Endodermal cell (in vitro differentiated cells): Measurements from ENCODE around the gene CCDC170. TPM values are rescaled to one million over a fixed set of nuclear protein-coding genes. Genes with fewer than 3 reads are reported as not detected.
A peak's percentile ranks its signal among the peaks of the same experiment; 100 is the strongest.

ENCODE experiments used
- DNase-seq: peaks from one replicate; pipeline ENCODE4 v3.0.0-alpha.2; 2017
- H3K27ac ChIP-seq: 2 replicates; pipeline ENCODE4 v1.5.1; 2013; ENCODE audit warnings: mild to moderate bottlenecking, low read depth, low read length, moderate library complexity
- H3K27me3 ChIP-seq: 2 replicates; pipeline ENCODE4 v1.6.1; 2013; ENCODE audit warnings: mild to moderate bottlenecking, low read length, moderate library complexity; ENCODE audit not compliant: insufficient read depth, control insufficient read depth, poor library complexity, severe bottlenecking
- H3K36me3 ChIP-seq: 2 replicates; pipeline ENCODE4 v1.7.0; 2013; ENCODE audit warnings: mild to moderate bottlenecking, low read length, moderate library complexity; ENCODE audit not compliant: control insufficient read depth, insufficient read depth
- H3K4me1 ChIP-seq: one replicate; pipeline ENCODE4 v1.7.0; 2013; ENCODE audit warnings: low read length; ENCODE audit not compliant: control insufficient read depth, insufficient read depth
- H3K4me3 ChIP-seq: 2 replicates; pipeline ENCODE4 v1.5.1; 2013; ENCODE audit warnings: mild to moderate bottlenecking, low read length, moderate library complexity
- H3K9ac ChIP-seq: 2 replicates; pipeline ENCODE4 v1.6.1; 2013; ENCODE audit warnings: mild to moderate bottlenecking, low read length, moderate library complexity; ENCODE audit not compliant: poor library complexity, severe bottlenecking; ENCODE audit errors: extremely low read depth
- H3K9me3 ChIP-seq: 2 replicates; pipeline ENCODE4 v1.6.1; 2013; ENCODE audit warnings: mild to moderate bottlenecking, low read length, moderate library complexity; ENCODE audit not compliant: control insufficient read depth
- H3K27ac Mint-ChIP-seq: 2 replicates; pipeline ENCODE4 v1.8.0; 2020; ENCODE audit warnings: mixed read lengths
- H3K27me3 Mint-ChIP-seq: 2 replicates; pipeline ENCODE4 v1.8.0; 2021; ENCODE audit warnings: mild to moderate bottlenecking, mixed read lengths; ENCODE audit not compliant: insufficient read depth
- H3K36me3 Mint-ChIP-seq: 2 replicates; pipeline ENCODE4 v1.8.0; 2020; ENCODE audit warnings: low read depth, mixed read lengths
- H3K4me1 Mint-ChIP-seq: 2 replicates; pipeline ENCODE4 v1.8.0; 2020; ENCODE audit warnings: mixed read lengths
- H3K4me3 Mint-ChIP-seq: 2 replicates; pipeline ENCODE4 v1.8.0; 2020; ENCODE audit warnings: mild to moderate bottlenecking, moderate library complexity, mixed read lengths
- H3K9me3 Mint-ChIP-seq: 2 replicates; pipeline ENCODE4 v1.8.0; 2020; ENCODE audit warnings: mild to moderate bottlenecking, mixed read lengths
- CTCF ChIP-seq: fragments of 200-600 bp; sonication (generic); conservative IDR thresholded peaks from 2 replicates; pipeline ENCODE4 v1.5.0; 2021; ENCODE audit warnings: antibody characterized with exemption, mild to moderate bottlenecking
- WGBS, 2 experiments: methylation state at CpG; one replicate each; pipeline versions ENCODE4 v1.1.5 to v1.1.7; 2013; ENCODE audit warnings: missing lambda C conversion rate in 2 of 2, mixed read lengths in 1 of 2; ENCODE audit not compliant: insufficient coverage in 1 of 2, insufficient read length in 1 of 2; 5-methylcytosine and 5-hydroxymethylcytosine counted together
- total RNA-seq, 2 donors: library from RNA; stranded (reverse); fragmentation: NEBNext Ultra II Directional in 1 of 2; extraction: Animal tissue kit (Norgen Biotek cat#: 25700) in 1 of 2; gene quantifications; 2 replicates in 1 of 2; 3 replicates in 1 of 2; pipeline ENCODE4 v1.2.1, GENCODE V29; 2021

Gene CCDC170
- total RNA-seq, 2 donors from 2014 or later, result 2.2 to 4.1 TPM

DNA sequence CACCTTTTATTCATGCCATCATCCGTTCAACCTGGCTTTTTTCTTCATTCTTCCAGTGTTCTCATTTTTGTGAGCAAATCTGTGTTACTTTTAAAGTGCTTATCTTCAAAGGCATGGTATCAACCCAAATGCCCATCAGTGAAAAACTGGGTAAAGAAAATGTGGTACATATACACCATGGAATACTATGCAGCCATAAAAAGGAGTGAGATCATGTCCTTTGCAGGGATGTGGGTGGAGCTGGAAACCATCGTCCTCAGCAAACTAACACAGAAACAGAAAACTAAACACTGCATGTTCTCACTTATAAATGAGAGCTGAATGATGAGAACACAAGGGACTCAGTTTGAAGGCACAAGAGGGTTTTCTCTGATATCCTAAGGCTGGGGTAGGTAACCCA, 130.3 kb downstream of the CCDC170 start:
- no peak overlapping the region for H3K4me3 Mint-ChIP-seq
- DNase-seq, result no peak
- TF ChIP-seq CTCF, result no peak
- Histone ChIP-seq H3K4me1 (no peaks in the 10 kb centered on the region), H3K27me3 (no peaks in the 10 kb centered on the region), H3K9ac (no peak overlapping the region), H3K36me3 (no peaks in the 10 kb centered on the region), H3K27ac (no peak overlapping the region), H3K4me3 (no peak overlapping the region), H3K9me3 (no peaks in the 10 kb centered on the region)
- H3K4me1 Mint-ChIP-seq, result peaks cover 11% of the 10 kb centered on the region
- 92% methylated on average over 2 of the region's 2 CpGs; no CpG with 5 or more reads in 1 of the 2 experiments for WGBS, 2 experiments
- H3K27ac Mint-ChIP-seq, result no peak overlapping the region
- no peaks in the 10 kb centered on the region for H3K9me3 Mint-ChIP-seq
- no peaks in the 10 kb centered on the region for H3K36me3 Mint-ChIP-seq
- no peaks in the 10 kb centered on the region for H3K27me3 Mint-ChIP-seq

- Histone ChIP-seq H3K9ac (no peak overlapping the region), H3K4me1 (no peaks in the 10 kb centered on the region), H3K27ac (no peak overlapping the region), H3K36me3 (no peaks in the 10 kb centered on the region), H3K4me3 (no peak overlapping the region), H3K27me3 (no peaks in the 10 kb centered on the region), H3K9me3 (no peaks in the 10 kb centered on the region)
- H3K27ac Mint-ChIP-seq, result no peak overlapping the region
- H3K4me3 Mint-ChIP-seq, result no peak overlapping the region
- no peak for DNase-seq
- H3K27me3 Mint-ChIP-seq, result no peaks in the 10 kb centered on the region
- peak; percentile 22 for TF ChIP-seq CTCF
- no peaks in the 10 kb centered on the region for H3K36me3 Mint-ChIP-seq
- no peaks in the 10 kb centered on the region for H3K9me3 Mint-ChIP-seq
- 91 to 96% methylated on average over 4 to 5 of the region's 5 CpGs for WGBS, 2 experiments
- peaks cover 12% of the 10 kb centered on the region for H3K4me1 Mint-ChIP-seq
Observed at GRCh38 chr6:151624481-151624880, 130.7 kb downstream of the CCDC170 start.

GRCh38 chr6:151624900-151625536, 131.2 kb downstream of the CCDC170 start:
- Histone ChIP-seq H3K9me3 (no peaks in the 10 kb centered on the region), H3K4me1 (no peaks in the 10 kb centered on the region), H3K27me3 (no peaks in the 10 kb centered on the region), H3K9ac (no peak overlapping the region), H3K36me3 (no peaks in the 10 kb centered on the region), H3K27ac (no peak overlapping the region), H3K4me3 (no peak overlapping the region)
- no peak for TF ChIP-seq CTCF
- no peak overlapping the region for H3K27ac Mint-ChIP-seq
- no peak for DNase-seq
- peaks cover 17% of the 10 kb centered on the region for H3K4me1 Mint-ChIP-seq
- H3K27me3 Mint-ChIP-seq, result no peaks in the 10 kb centered on the region
- H3K36me3 Mint-ChIP-seq, result no peaks in the 10 kb centered on the region
- H3K9me3 Mint-ChIP-seq, result no peaks in the 10 kb centered on the region
- no peak overlapping the region for H3K4me3 Mint-ChIP-seq
- 97 to 98% methylated on average over 4 to 7 of the region's 7 CpGs for WGBS, 2 experiments
